HG03342 (cell line): ENCODE results near the gene ATXN2.
"Not testable (repeated sequence)": the region's sequence is repeated elsewhere in the genome, so short reads cannot be mapped to it uniquely, and the experiment has no call there.

Source experiments
- ATAC-seq: cut with Tn5 transposase; IDR thresholded peaks from one replicate; pipeline ENCODE4 v1.9.1; 2021; ENCODE audit warnings: mild to moderate bottlenecking, moderate library complexity; ENCODE audit not compliant: unreplicated experiment

The ATXN2 gene

DNA sequence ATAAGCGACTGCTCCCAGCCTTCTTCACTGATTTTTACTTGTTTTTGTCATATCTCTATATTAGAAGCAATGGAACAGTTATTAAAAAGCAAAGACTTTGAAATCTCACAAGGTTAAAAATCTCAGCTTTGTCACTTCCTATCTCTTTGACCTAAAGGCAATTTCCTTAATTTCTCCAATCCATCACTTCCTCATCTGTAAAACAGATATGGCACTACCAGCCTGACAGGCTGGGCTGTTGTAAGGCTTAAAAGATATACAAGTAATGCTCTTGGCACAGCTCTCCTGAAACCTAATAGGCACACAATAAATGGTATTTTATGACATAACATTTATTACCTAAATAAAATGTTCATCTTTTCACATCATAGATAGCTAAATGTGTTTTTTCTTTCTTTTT, 25.6 kb downstream of the ATXN2 start:
- no peak for ATAC-seq

DNA sequence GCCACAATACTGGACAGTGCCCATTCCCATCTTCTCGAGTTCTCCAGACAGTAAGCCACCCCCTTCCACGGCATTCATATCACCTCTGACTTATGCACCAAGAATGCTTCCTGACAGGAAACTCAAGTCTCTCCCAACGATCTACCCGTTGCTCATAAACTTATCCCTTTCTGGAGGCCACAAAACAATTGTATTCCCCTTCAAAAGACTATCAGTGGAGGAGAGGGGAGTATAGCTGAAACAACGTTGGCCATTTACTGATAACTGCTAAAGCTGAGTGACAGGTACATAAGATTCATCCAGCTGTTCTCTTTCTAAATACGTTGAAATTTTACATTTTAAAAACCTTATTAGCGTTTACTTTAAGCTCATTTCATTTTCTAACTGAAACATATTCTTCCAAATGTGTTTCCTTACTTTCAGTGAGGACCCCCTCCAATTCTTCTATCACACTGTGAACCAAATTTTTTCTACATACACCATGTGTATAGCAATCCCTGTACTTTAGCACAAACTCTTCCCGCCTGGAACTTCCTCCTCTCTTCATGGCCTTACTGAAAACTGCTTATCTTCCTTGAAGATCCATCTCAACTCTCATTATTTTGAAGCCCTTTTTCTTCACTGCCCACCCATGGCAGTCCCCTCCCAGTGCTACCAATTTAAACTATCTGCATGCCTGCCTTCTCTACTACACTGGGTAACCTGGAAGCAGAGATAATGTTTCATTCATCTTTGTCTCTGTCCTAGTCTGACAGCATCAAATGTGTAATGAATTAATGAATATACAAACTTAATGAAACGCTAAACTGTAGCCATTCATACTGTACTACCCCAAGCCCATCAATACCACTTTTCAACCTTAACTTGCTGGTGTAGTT, 28.8 kb downstream of the ATXN2 start:
- ATAC-seq: no peak

DNA sequence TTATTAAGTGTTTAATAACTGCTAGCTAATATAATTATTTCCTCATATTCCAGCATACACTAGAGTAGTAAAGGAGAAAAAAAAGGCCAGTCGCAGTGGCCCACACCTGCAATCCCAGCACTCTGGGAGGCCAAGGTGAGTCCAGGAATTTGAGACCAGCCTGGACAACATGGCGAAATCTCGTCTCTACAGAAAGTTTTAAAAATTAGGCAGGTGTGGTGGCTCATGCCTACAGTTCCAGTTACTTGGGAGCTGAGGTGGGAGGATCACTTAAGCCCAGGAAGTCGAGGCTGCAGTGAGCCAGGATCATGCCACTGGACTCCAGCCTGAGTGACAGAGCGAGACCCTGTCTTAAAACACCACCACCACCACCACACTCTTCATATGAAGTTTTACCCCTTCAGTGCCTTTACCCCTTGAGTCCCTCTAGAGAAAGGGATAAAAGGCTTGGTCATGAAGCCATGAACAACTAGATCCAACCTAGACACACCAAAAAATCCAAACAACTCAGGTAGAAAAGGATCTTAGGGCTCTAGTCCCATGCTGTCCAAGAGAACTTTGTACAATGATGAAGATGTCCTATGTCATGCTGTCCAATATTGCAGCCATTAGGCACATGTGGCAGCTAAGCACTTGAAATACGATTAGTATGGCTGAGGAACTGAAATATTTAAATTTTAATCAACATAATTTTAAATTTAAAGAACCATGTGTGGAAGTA, 29.6 kb downstream of the ATXN2 start:
- no peak for ATAC-seq

DNA sequence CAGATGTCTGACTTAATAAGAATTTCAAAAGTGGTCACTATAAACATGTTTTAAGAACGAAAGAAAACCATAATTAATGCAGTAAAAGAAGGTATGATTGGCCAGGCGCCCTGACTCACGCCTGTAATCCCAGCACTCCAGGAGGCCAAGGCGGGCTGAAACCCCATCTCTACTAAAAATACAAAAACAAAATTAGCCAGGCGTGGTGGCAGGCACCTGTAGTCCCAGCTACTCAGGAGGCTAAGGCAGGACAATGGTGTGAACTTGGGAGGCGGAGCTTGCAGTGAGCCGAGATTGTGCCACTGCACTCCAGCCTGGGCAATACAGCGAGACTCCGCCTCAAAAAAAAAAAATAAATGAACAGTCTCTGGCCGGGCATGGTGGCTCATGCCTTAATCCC, 38.3 kb downstream of the ATXN2 start:
- not testable (repeated sequence) for ATAC-seq

DNA sequence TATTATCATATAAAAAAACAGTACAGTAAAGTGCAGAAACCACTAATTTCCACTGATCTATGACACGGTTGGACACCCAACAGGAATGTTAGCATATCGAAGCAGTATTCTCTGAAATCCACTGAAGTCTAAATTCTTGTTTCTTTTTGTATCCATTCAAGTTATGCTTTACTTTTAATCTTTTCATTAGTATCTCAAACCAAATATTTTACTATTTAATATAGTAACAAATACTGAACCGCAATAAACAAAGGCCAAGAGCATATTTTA, 41.1 kb downstream of the ATXN2 start:
- no peak for ATAC-seq

DNA sequence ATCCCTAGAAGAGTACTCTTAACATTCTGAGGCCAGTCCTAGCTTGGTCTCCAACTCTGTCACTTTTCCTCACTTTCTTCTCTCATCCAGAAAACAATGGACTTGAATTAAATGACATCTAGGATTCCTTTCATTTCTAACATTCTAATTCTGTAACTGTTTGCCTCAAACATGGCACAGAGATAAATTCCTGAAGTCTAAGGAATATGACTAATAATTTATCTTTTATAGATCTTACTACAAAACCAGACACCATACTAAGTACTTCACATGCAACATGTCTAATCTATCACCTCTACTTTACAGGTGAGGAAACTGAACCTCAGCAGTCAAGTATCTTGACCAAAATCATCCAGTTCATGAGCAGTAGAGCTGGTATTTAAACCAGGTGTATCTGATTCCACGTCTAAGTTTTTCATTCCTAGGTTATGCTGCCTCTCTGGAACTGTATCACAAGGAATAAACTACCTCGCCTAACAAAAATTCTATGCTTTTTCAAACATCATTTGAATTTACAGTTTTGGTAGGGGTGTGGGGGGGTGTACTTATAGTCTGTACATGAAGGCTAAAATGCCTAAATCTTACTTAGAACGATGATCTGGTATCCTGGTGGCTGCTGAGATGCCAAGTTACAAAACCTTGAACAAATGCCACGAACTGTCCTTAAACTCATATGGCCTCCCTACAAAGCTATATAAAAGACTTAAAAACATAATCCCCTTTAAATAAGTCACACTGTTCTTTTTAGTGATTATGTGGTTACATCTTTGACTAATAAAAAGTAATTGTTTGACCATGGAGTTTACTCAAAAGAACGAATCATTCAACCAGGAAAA, 41.6 kb downstream of the ATXN2 start:
- ATAC-seq: no peak

DNA sequence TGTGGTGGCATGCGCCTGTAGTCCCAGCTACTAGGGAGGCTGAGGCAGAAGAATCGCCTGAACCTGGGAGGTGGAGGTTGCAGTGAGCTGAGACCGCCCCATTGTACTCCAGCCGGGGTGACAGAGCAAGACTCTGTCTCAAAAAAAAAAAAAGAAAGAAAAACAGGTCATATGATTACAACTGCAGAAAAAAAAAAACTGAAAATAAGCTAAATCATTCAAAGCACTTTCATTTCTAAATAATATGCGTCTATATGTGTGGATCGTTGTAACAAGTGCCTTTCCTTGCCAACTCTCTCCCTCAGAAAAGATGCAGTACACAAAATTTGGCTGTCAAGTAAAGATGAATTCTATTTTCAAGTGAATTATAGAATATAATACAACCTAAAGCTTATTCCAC, 42.4 kb downstream of the ATXN2 start:
- ATAC-seq: no peak

DNA sequence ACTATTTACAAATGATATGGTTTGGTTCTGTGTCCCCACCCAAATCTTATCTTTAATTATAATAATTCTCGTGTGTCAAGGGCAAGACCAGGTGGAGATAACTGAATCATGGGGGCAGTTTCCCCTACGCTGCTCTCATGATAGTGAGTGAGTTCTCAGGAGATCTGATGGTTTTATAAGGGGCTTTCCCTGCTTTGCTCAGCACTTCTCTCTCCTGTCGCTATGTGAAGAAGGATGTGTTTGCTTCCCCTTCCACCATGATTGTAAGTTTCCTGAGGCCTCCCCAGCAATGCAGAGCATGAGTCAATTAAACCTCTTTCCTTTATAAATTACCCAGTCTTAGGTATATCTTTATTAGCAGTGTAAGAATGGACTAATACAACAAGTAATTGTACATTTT, 43.8 kb downstream of the ATXN2 start:
- not testable (repeated sequence) for ATAC-seq

DNA sequence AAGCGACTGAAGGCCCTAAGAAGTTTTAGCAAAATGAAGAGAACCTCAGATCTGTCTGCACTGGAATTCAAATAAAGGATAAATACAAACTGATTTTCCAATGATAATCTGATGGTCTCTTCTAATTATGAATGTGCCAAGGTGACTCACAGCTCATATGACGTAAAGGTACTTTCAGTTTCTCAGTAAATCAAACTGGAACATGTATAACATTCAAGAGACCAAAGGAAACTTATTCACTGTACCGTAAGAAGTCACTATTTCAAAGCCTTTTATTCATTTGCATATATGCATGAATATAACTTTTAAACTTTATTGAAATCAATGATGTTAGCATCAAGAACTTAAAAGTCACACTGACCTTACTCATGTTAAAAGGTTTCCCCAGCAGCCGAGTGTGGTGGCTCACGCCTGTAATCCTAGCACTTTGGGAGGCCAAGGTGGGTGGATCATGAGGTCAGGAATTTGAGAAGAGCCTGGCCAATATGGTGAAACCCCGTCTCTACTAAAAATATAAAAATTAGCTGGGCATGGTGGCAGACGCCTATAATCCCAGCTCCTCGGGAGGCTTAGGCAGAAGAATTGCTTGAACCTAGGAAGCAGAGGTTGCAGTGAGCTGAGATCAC, 52.2 kb downstream of the ATXN2 start:
- ATAC-seq: no peak

DNA sequence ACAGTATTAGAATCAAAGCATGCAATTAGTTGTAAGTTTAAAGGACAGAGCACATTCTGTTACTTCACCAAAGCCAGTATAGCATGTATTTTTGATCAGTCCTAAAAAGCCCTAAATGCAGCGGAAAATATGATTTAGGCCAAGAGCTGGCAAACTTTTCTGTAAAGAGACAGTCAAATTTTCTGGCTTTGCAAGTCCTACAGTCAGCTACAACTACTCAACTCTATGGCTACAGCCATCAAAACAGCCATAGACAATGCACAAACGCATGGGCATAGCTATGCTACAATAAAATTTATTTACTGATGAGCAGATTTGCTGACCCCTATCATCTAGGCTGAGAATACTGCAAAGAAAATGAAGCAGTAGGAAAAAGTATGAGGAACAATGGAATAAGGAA, 52.9 kb downstream of the ATXN2 start:
- ATAC-seq: no peak

DNA sequence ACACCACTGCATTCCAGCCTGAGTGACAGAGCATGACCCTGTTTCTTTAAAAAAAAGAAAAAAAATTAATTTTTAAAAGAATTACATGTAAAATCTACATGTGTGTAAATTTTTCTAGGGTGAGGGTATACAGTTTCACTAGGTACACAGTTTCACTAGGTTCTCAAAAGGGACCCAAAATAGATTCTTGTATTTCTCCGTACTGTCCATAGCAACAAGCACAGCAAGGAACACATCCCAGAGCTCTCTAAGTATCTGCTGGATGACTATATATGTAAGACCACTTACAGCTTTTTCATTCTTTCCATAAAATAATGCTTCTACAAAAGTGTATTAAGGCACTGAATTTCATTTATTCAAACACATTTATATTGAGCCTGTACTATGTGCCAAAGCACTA, 55.1 kb downstream of the ATXN2 start:
- ATAC-seq: no peak

DNA sequence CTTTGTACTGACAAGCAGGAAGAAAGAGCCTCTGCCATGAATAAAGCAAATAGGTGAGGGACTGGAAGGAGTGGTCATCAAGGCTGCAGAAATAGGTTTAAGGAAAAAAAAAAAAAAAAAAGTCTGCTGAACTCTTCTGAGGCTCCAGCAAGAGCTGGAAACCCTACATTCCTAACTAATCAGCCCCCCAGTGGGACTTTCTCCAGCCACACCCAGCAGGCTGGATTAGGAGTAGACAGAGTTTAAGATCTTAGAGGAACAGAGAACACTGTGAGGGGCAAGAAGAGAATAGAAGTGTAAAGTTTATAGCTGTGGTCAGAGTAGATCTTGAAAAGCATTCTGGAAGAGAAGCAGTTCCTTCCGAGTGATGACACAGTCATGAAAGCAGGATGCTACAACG, 66.4 kb downstream of the ATXN2 start:
- ATAC-seq: no peak

DNA sequence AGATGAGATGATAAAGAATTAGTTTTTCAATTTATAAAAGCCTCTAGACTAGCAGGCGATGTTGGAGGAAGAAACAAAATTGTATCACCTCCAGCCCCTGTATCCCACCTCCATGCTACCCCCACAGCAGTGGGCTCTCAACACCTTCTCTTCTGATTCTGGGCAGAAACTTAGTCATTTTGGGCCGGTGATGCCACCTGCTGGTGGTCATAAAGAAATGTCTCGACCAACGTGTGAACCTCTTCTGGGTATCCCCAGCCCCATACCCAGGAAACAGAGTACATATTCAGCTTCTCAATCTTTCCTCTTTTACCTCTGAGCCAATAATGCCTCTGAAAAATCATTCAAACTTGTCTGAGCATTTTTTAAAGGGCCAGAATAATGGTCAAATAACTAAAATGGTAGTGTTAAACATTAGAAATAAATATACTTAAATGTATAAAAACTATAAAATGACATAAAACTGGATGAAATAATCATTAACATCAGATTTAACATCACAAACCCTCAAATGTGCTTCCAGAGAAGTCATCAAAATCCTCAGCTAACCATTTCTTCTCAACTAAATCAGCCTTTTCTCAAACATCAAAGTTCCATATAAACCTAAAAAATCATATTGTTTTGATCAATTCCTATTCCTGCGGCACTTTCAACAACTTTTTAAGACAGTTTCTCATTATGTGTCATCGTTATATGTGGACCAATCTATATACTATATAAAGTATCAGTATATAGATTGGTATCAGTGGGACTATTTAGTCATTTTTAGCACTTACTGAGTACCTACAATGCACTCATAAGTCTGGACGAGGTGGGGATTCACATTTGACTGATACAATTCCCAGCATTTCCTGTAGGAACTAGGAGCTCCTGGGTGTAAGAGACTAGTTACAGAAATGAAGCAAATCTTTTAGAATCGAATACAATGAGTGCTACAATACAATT, 69.4 kb downstream of the ATXN2 start:
- ATAC-seq: no peak

DNA sequence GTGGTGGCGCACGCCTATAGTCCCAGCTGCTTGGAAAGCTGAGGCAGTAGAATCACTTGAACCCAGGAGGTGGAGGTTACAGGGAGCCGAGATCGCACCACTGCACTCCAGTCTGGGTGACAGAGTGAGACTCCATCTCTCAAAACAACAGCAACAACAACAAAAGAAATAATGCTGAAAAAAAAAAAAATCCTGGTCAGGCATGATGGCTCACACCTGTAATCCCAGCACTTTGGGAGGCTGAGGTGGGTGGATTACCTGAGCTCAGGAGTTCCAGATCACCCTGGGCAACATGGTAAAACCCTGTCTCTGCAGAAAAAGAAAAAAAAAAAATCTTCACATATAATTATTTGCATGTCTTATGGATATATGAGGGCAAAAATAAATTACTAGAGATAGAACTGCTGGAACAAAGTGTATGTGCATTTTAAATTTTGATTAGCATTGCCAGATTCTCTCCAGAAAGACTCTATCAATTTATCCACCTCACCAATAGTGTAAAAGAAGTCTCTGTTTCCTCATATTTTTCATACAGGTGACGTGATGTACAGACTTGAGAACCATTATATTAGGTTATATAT, 75.4 kb downstream of the ATXN2 start:
- ATAC-seq: no peak

DNA sequence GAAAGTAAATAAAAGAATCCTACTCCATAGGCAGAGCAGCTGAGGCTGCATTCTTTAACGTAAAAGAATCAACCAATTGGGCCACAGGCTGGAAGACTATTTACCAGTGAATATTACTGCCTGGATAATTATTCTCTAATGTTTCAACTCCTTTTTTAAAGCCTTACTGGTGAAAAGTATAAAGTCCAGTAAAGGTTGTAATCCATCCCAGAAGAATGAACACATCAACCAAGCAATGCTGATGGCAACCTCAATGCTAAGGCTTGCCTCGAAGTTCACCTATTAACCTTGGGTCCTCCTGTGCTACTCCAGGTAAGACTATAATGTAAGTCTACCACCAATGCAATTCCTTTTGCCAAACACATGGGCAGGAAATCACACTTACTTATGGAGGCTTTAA, 77.3 kb downstream of the ATXN2 start:
- ATAC-seq: no peak

DNA sequence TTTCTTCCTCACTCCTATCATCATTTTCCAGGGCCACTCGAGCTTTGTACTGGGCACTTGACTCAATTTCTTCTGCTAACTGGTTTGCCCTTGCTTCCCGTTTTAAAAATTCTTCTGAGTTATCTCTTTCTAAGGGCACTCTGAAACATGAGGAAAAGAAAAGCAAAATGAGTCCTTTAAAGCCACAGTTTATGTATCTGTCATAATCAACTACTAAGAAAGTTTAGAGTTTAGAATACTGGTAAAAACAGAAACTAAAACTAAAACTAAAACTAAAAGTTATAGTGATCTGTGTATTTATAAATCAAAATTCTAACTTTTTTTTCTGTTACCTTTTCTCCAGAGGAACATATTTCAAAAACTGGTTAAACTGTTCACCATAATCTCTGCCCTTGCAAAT, 79.2 kb downstream of the ATXN2 start:
- no peak for ATAC-seq

DNA sequence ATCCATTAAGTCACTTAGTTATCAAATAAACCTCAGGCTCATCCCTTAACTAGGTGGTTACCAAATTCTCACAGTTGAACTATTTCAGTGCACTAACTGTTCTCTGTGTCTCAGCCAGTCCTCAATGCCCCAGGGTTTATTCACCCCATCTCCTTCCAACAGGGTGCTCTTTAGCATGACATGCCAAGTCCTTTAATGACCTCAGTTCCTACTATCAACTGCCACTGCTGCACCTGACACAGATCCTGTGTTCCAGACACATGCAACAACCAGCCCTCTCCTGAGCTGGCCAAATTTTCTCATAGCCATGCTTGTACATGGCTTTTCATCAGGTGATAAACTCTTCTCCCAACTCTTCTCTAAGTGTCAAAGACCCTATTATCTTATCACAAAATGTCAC, 80.0 kb downstream of the ATXN2 start:
- no peak for ATAC-seq

DNA sequence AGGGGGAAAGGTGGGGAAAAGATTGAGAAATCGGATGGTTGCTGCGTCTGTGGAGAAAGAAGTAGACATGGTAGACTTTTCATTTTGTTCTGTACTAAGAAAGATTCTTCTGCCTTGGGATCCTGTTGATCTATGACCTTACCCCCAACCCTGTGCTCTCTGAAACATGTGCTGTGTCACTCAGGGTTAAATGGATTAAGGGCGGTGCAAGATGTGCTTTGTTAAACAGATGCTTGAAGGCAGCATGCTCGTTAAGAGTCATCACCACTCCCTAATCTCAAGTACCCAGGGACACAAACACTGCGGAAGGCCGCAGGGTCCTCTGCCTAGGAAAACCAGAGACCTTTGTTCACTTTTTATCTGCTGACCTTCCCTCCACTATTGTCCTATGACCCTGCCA, 91.4 kb downstream of the ATXN2 start:
- not testable (repeated sequence) for ATAC-seq

DNA sequence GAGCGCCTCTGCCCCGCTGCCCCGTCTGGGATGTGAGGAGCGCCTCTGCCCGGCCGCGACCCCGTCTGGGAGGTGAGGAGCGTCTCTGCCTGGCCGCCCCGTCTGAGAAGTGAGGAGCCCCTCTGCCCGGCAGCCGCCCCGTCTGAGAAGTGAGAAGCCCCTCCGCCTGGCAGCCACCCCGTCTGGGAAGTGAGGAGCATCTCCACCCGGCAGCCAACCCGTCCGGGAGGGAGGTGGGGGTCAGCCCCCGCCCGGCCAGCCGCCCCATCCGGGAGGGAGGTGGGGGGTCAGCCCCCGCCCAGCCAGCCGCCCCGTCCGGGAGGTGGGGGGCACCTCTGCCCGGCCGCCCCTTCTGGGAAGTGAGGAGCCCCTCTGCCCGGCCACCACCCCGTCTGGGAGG, 91.9 kb downstream of the ATXN2 start:
- ATAC-seq: not testable (repeated sequence)

DNA sequence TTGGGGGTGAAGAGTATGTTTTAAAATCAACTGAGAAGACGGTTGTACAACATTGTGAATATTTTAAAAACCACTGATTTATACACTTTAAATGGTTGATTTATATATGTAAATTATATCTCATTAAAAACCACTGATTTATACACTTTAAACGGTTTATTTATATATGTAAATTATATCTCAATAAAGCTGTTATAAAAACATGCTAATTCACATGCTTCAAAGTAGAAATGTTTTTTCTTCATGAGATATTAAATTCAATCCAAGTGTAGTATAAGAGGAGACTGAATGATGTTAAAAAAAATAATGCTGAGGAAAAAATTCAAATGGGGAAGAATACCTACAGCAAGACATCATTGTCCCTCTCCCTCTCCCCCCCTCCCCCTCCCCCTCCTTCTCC, 92.9 kb downstream of the ATXN2 start:
- no peak for ATAC-seq
